Astrocyte (in vitro differentiated cells and primary cell): ENCODE results near the gene LDLRAD4. TPM values are rescaled to one million over a fixed set of nuclear protein-coding genes. Genes with fewer than 3 reads are reported as not detected.

Source experiments
- DNase-seq: peaks from one replicate; pipeline ENCODE4 v3.0.0-alpha.2; 2010; ENCODE audit warnings: low read depth
- FAIRE-seq: peaks from 2 replicates; lab custom pipeline; 2011; peaks lifted over from hg19 to GRCh38; lab: Jason Lieb, UNC
- H2AFZ ChIP-seq: 2 replicates; pipeline ENCODE4 v1.6.0; 2012; ENCODE audit warnings: low read depth, low read length, inconsistent platforms
- H3K27ac ChIP-seq: 2 replicates; pipeline ENCODE4 v1.5.1; 2011; ENCODE audit warnings: low read depth, low read length, inconsistent platforms
- H3K27me3 ChIP-seq: 2 replicates; pipeline ENCODE4 v1.6.0; 2011; ENCODE audit warnings: low read length, inconsistent platforms; ENCODE audit not compliant: insufficient read depth
- H3K36me3 ChIP-seq: 2 replicates; pipeline ENCODE4 v1.5.1; 2011; ENCODE audit warnings: low read length, inconsistent platforms; ENCODE audit not compliant: insufficient read depth
- H3K4me1 ChIP-seq: 2 replicates; pipeline ENCODE4 v1.5.1; 2011; ENCODE audit warnings: low read length, inconsistent platforms; ENCODE audit not compliant: insufficient read depth
- H3K4me2 ChIP-seq: 2 replicates; pipeline ENCODE4 v1.6.0; 2012; ENCODE audit warnings: low read length, inconsistent platforms
- H3K4me3 ChIP-seq: 2 replicates; pipeline ENCODE4 v1.5.1; 2011; ENCODE audit warnings: low read depth, mild to moderate bottlenecking, low read length, inconsistent platforms; ENCODE audit not compliant: insufficient read depth
- H3K79me2 ChIP-seq: 2 replicates; pipeline ENCODE4 v1.6.0; 2012; ENCODE audit warnings: mild to moderate bottlenecking, low read length, inconsistent platforms; ENCODE audit not compliant: insufficient read depth
- H3K9ac ChIP-seq: 2 replicates; pipeline ENCODE4 v1.6.0; 2012; ENCODE audit warnings: mild to moderate bottlenecking, low read length, inconsistent platforms
- H3K9me3 ChIP-seq: 2 replicates; pipeline ENCODE4 v1.5.1; 2012; ENCODE audit warnings: low read depth, mild to moderate bottlenecking, low read length, inconsistent platforms; ENCODE audit not compliant: insufficient read depth
- H4K20me1 ChIP-seq: 2 replicates; pipeline ENCODE4 v1.6.0; 2012; ENCODE audit warnings: low read length, inconsistent platforms; ENCODE audit not compliant: insufficient read depth
- H3K27ac Mint-ChIP-seq: one replicate; pipeline ENCODE4 v1.8.0; 2021; ENCODE audit warnings: mild to moderate bottlenecking, mixed read lengths; ENCODE audit not compliant: unreplicated experiment
- H3K27me3 Mint-ChIP-seq: one replicate; pipeline ENCODE4 v1.8.0; 2021; ENCODE audit warnings: low read depth, mixed read lengths; ENCODE audit not compliant: unreplicated experiment
- H3K36me3 Mint-ChIP-seq: one replicate; pipeline ENCODE4 v1.8.0; 2021; ENCODE audit warnings: low read depth, mixed read lengths; ENCODE audit not compliant: unreplicated experiment
- H3K4me1 Mint-ChIP-seq: one replicate; pipeline ENCODE4 v1.8.0; 2021; ENCODE audit warnings: low read depth, mixed read lengths; ENCODE audit not compliant: unreplicated experiment
- H3K4me3 Mint-ChIP-seq: one replicate; pipeline ENCODE4 v1.8.0; 2021; ENCODE audit warnings: mild to moderate bottlenecking, moderate library complexity, mixed read lengths; ENCODE audit not compliant: unreplicated experiment
- H3K9me3 Mint-ChIP-seq: one replicate; pipeline ENCODE4 v1.8.0; 2021; ENCODE audit warnings: mild to moderate bottlenecking, mixed read lengths; ENCODE audit not compliant: unreplicated experiment
- CTCF ChIP-seq: IDR thresholded peaks from 2 replicates; pipeline ENCODE4 v1.5.1; 2011; ENCODE audit warnings: low read depth, mild to moderate bottlenecking, inconsistent platforms, low read length, moderate library complexity; ENCODE audit not compliant: insufficient read depth
- EZH2 ChIP-seq: IDR thresholded peaks from 2 replicates; pipeline ENCODE4 v1.6.1; 2012; ENCODE audit warnings: mild to moderate bottlenecking, low read length, inconsistent platforms; ENCODE audit not compliant: insufficient read depth
- total RNA-seq: library from RNA; stranded (reverse); gene quantifications from 2 replicates; pipeline ENCODE4 v1.2.1, GENCODE V29; 2021

Gene LDLRAD4
- total RNA-seq, 1 donor from 2014 or later: 26.0 TPM

- no peak for FAIRE-seq
- H3K79me2 ChIP-seq: no peaks in the 10 kb centered on the region
- H3K36me3 Mint-ChIP-seq: peaks cover 15% of the 10 kb centered on the region
Observed at GRCh38 chr18:13401826-13402225, 183.3 kb downstream of the LDLRAD4 start.

GRCh38 chr18:13403786-13404549, 185.4 kb downstream of the LDLRAD4 start:
- H3K4me1 ChIP-seq: no peaks in the 10 kb centered on the region
- H3K9me3 Mint-ChIP-seq: no peaks in the 10 kb centered on the region
- H3K27me3 Mint-ChIP-seq: no peaks in the 10 kb centered on the region

More at GRCh38 chr18:13401826-13402225, 183.3 kb downstream of the LDLRAD4 start:
- no peak for DNase-seq
- H3K4me1 ChIP-seq: no peaks in the 10 kb centered on the region
- Mint-ChIP-seq H3K27me3 (no peaks in the 10 kb centered on the region), H3K4me1 (no peaks in the 10 kb centered on the region), H3K4me3 (no peak overlapping the region), H3K9me3 (peaks cover 3% of the 10 kb centered on the region), H3K27ac (no peak overlapping the region)
- H4K20me1 ChIP-seq: no peaks in the 10 kb centered on the region
- no peak overlapping the region for H2AFZ ChIP-seq
- no peaks in the 10 kb centered on the region for H3K9me3 ChIP-seq
- H3K9ac ChIP-seq: no peak overlapping the region
- H3K4me2 ChIP-seq: no peak overlapping the region
- TF ChIP-seq CTCF (no peak), EZH2 (no peak)
- H3K27ac ChIP-seq: no peak overlapping the region
- no peaks in the 10 kb centered on the region for H3K27me3 ChIP-seq
- H3K36me3 ChIP-seq: no peaks in the 10 kb centered on the region
- no peak overlapping the region for H3K4me3 ChIP-seq

GRCh38 chr18:13405305-13406038, 186.9 kb downstream of the LDLRAD4 start:
- Mint-ChIP-seq H3K27me3 (no peaks in the 10 kb centered on the region), H3K9me3 (no peaks in the 10 kb centered on the region)
- no peak overlapping the region for H3K4me3 ChIP-seq

More at GRCh38 chr18:13403786-13404549, 185.4 kb downstream of the LDLRAD4 start:
- Histone ChIP-seq H3K9me3 (no peaks in the 10 kb centered on the region), H4K20me1 (no peaks in the 10 kb centered on the region), H3K27ac (no peak overlapping the region), H3K9ac (no peak overlapping the region), H3K36me3 (no peaks in the 10 kb centered on the region), H3K4me2 (no peak overlapping the region), H2AFZ (no peak overlapping the region), H3K79me2 (no peaks in the 10 kb centered on the region), H3K4me3 (no peak overlapping the region), H3K27me3 (no peaks in the 10 kb centered on the region)
- Mint-ChIP-seq H3K4me1 (no peaks in the 10 kb centered on the region), H3K27ac (no peak overlapping the region), H3K4me3 (no peak overlapping the region), H3K36me3 (peaks cover 8% of the 10 kb centered on the region)
- TF ChIP-seq EZH2: no peak
- no peak for DNase-seq
- FAIRE-seq: no peak

More at GRCh38 chr18:13405305-13406038, 186.9 kb downstream of the LDLRAD4 start:
- Histone ChIP-seq H3K27me3 (no peaks in the 10 kb centered on the region), H3K27ac (no peak overlapping the region), H3K4me1 (no peaks in the 10 kb centered on the region), H3K9ac (no peak overlapping the region), H3K4me2 (no peak overlapping the region), H2AFZ (no peak overlapping the region), H3K9me3 (no peaks in the 10 kb centered on the region), H3K36me3 (no peaks in the 10 kb centered on the region), H4K20me1 (no peaks in the 10 kb centered on the region), H3K79me2 (no peaks in the 10 kb centered on the region)
- no peak for DNase-seq
- Mint-ChIP-seq H3K36me3 (peaks cover 13% of the 10 kb centered on the region), H3K4me3 (no peak overlapping the region), H3K4me1 (no peaks in the 10 kb centered on the region), H3K27ac (no peak overlapping the region)
- TF ChIP-seq EZH2: no peak
- TF ChIP-seq CTCF: no peak
- FAIRE-seq: no peak
